Mucosa of rectum (tissue), 2 donors: ENCODE measurements around the gene ARL6IP4.
A peak's percentile ranks its signal among the peaks of the same experiment; 100 is the strongest.

Source experiments
- H3K27ac ChIP-seq, 2 donors: one replicate each; pipeline ENCODE4 v1.7.0; 2013; ENCODE audit warnings: inconsistent platforms in 2 of 2, low read depth in 2 of 2, low read length in 2 of 2
- H3K27me3 ChIP-seq, 2 donors: one replicate each; pipeline ENCODE4 v1.7.0; 2013; ENCODE audit warnings: low read length in 2 of 2; ENCODE audit not compliant: control insufficient read depth in 2 of 2, insufficient read depth in 2 of 2
- H3K36me3 ChIP-seq, 2 donors: one replicate each; pipeline ENCODE4 v1.7.0; 2013; ENCODE audit warnings: low read length in 2 of 2; ENCODE audit not compliant: control insufficient read depth in 2 of 2, insufficient read depth in 2 of 2
- H3K4me1 ChIP-seq, 2 donors: one replicate each; pipeline ENCODE4 v1.7.0; 2013; ENCODE audit warnings: low read length in 2 of 2, mild to moderate bottlenecking in 1 of 2; ENCODE audit not compliant: control insufficient read depth in 2 of 2, insufficient read depth in 2 of 2
- H3K4me3 ChIP-seq, 2 donors: one replicate each; pipeline ENCODE4 v1.7.0; 2013; ENCODE audit warnings: low read length in 2 of 2
- H3K9ac ChIP-seq, 2 donors: one replicate each; pipeline ENCODE4 v1.7.0; 2013; ENCODE audit warnings: low read length in 2 of 2, low read depth in 1 of 2, mild to moderate bottlenecking in 1 of 2
- H3K9me3 ChIP-seq, 2 donors: one replicate each; pipeline ENCODE4 v1.7.0; 2013; ENCODE audit warnings: low read length in 2 of 2; ENCODE audit not compliant: control insufficient read depth in 2 of 2
- donor health status: healthy.
- donor health status: Normal muscosa, but diverticular disease.

The ARL6IP4 gene

GRCh38 chr12:122966743-122967550 is 13.5 kb upstream of the ARL6IP4 start:
- Histone ChIP-seq H3K4me1 (peaks cover 21 to 22% of the 10 kb centered on the region in 2 donors), H3K27me3 (no peaks in the 10 kb centered on the region), H3K27ac (no peak overlapping the region), H3K4me3 (peak overlapping the region; percentile 37 to 40), H3K36me3 (no peaks in the 10 kb centered on the region), H3K9me3 (no peaks in the 10 kb centered on the region), H3K9ac (no peak overlapping the region)

DNA sequence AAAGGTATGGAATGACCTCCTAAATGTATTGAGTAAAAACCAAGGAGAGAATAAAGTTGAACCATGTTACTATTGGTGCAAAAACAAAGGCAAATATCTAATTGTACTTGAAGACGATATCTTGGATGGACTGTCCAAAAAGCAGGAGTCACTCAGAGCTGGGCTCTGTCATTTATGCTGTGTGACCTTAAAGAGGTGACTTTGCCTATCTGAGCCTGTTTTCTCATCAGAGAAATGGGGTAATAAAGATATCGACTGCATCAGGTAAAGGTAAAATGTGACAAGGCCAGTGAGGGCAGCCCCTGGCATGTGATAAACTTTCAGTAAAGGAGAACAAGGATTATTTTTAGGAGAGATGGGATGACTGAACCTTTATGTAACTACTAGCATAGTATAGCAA is 12.4 kb upstream of the ARL6IP4 start:
- no peak overlapping the region for H3K27ac ChIP-seq
- H3K9me3 ChIP-seq, result no peaks in the 10 kb centered on the region
- H3K9ac ChIP-seq, result no peak overlapping the region
- no peak overlapping the region for H3K4me3 ChIP-seq
- no peaks in the 10 kb centered on the region for H3K27me3 ChIP-seq
- peaks cover 12 to 17% of the 10 kb centered on the region in 2 donors for H3K4me1 ChIP-seq
- no peaks in the 10 kb centered on the region for H3K36me3 ChIP-seq

DNA sequence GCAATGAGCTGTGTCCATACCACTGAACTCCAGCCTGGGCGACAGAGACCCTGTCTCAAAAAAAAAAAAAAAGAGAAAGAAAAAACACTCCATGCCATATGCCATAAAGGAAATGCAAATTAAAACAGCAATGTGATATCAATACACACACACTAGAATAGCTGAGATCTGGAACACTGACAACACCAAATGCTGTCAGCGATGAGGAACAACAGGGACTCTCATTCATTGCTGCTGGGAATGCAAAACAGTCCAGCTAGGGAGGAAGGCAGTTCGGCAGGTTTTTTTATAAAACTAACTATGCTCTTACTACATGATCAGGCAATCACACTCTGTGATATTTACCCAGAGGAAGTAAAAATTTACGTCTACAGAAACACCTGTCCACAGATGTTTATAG is 10.8 kb upstream of the ARL6IP4 start:
- Histone ChIP-seq H3K4me3 (no peak overlapping the region), H3K27me3 (no peaks in the 10 kb centered on the region), H3K9me3 (no peaks in the 10 kb centered on the region), H3K4me1 (peaks cover 17 to 20% of the 10 kb centered on the region in 2 donors), H3K27ac (no peak overlapping the region), H3K9ac (no peak overlapping the region), H3K36me3 (no peaks in the 10 kb centered on the region)

DNA sequence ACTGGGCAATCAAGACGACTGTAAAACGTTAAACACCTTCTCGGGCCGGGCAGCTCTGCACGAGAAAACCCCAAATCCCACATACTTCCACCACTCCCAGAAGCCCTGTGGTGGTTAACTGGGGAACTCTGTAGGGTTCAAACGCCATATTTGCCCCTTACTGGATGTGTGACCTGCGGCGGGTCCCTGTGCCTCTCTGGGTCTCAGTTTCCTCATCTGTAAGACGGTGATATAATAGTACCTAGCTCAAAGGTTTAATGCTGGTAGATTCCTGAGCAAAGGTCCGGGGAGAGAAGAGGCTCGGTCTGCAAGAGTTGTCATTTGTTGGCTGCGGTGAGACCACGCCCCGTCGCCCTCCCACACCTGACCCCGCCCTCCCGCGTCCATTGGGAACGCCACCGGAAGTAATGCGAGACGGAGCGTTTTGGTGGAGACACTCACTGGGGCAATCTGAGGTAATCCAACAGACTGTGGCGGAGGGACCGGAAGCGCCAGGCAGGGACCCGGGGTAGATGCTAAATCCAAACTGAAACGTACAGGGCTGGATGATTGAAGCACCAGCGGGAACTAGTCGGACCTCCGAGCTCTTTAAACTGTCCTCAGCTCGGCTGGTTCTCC is 6.1 kb upstream of the ARL6IP4 start:
- peaks cover 0 to 5% of the 10 kb centered on the region in 2 donors for H3K36me3 ChIP-seq
- peak overlapping the region; percentile 88 to 98 for H3K9ac ChIP-seq
- peaks cover 18 to 27% of the 10 kb centered on the region in 2 donors for H3K4me1 ChIP-seq
- H3K27ac ChIP-seq, result peak overlapping the region; percentile 96 to 99
- H3K27me3 ChIP-seq, result no peaks in the 10 kb centered on the region
- H3K9me3 ChIP-seq, result no peaks in the 10 kb centered on the region
- peak overlapping the region; percentile 96 to 98 for H3K4me3 ChIP-seq

- Histone ChIP-seq H3K27ac (peak within 1 kb of the TSS; percentile 96 to 99), H3K9ac (peak within 1 kb of the TSS; percentile 88 to 98), H3K4me3 (peak within 1 kb of the TSS; percentile 96 to 98), H3K36me3 (peaks cover 0 to 5% of the 10 kb centered on the region in 2 donors), H3K4me1 (peaks cover 24 to 33% of the 10 kb centered on the region in 2 donors), H3K9me3 (no peaks in the 10 kb centered on the region), H3K27me3 (no peaks in the 10 kb centered on the region)
Observed at GRCh38 chr12:122974892-122975789, 5.3 kb upstream of the ARL6IP4 start, which contains the start of gene OGFOD2. Gene OGFOD2 (plus strand): TSS chr12:122975244. CDS start chr12:122975252, 8 bp downstream.

- Histone ChIP-seq H3K36me3 (peaks cover 0 to 5% of the 10 kb centered on the region in 2 donors), H3K9me3 (no peaks in the 10 kb centered on the region), H3K27ac (peak overlapping the region in 1 of 2 donors; percentile 99), H3K27me3 (no peaks in the 10 kb centered on the region), H3K4me3 (peak overlapping the region; percentile 96 to 98), H3K9ac (peak overlapping the region; percentile 88 to 98), H3K4me1 (peaks cover 24 to 33% of the 10 kb centered on the region in 2 donors)
Observed at GRCh38 chr12:122975790-122976647, 4.5 kb upstream of the ARL6IP4 start.

- Histone ChIP-seq H3K27me3 (no peaks in the 10 kb centered on the region), H3K4me3 (no peak overlapping the region), H3K36me3 (peaks cover 0 to 5% of the 10 kb centered on the region in 2 donors), H3K4me1 (peaks cover 29 to 39% of the 10 kb centered on the region in 2 donors), H3K9me3 (no peaks in the 10 kb centered on the region), H3K27ac (no peak overlapping the region), H3K9ac (peak overlapping the region in 1 of 2 donors; percentile 88)
Observed at GRCh38 chr12:122976648-122976975, 3.9 kb upstream of the ARL6IP4 start.

DNA sequence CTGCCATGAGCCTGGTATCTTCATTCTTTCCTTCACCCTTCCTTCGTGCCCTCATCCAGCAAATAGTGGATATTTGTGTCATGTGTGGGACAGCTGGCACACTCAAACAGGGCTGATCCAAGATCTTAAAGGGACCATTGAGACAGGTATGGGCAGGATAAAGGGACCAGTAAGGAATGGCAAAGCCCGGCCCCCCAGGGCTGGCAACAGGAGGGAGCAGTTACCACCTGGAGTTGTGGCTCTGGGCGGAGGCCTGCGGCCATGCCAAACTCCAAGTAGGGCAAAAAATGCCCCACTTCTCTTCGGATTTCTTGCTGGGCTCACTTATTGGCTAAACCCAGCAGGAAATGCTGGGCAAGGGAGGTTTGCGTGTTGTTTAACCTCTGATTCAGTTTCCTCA is 3.3 kb upstream of the ARL6IP4 start:
- Histone ChIP-seq H3K4me1 (peaks cover 35 to 45% of the 10 kb centered on the region in 2 donors), H3K9ac (no peak overlapping the region), H3K27me3 (no peaks in the 10 kb centered on the region), H3K9me3 (no peaks in the 10 kb centered on the region), H3K27ac (no peak overlapping the region), H3K36me3 (peaks cover 0 to 5% of the 10 kb centered on the region in 2 donors), H3K4me3 (no peak overlapping the region)

DNA sequence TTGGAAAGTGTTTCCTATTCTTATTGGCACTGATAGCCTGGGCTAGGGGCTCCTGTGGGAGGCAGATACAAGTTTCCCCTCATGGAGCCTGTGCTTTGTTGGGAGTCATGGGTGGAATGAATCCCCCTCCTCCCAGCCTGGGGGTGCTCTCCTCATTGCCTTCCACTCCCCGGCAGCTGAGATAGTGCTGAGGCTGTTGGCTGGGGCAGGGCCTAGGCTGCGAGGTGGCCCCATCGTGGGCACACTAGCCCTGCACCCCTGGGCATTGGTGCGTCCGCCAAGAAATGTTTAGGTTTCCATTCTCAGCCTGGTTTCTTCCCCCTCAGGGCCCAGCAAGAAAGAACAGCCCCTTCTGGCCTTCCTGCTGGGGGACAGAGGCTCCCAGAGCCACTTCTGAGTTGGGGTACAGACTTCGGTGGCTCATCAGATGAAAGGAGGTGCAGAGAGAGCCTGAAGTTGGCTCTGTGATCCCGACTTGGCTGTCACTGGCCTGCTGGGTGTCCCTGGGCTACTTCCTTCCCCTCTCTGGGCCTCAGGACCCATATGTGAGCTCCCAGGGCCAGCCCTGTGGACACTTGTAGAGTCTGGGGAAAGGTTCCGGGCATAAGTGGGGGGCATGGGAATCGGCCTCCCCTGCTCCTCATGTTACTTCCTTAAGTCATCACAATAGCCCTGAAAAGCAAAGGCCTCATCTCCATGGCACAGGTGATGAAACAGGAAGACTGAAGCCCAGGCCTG is 2.7 kb upstream of the ARL6IP4 start:
- Histone ChIP-seq H3K27me3 (no peaks in the 10 kb centered on the region), H3K9me3 (no peaks in the 10 kb centered on the region), H3K4me1 (peaks cover 36 to 47% of the 10 kb centered on the region in 2 donors), H3K4me3 (no peak overlapping the region), H3K27ac (no peak overlapping the region), H3K36me3 (peaks cover 0 to 6% of the 10 kb centered on the region in 2 donors), H3K9ac (no peak overlapping the region)
